ENCODE data around the gene SNX8.
A peak's percentile ranks its signal among the peaks of the same experiment; 100 is the strongest.
"Not testable (repeated sequence)": the region's sequence is repeated elsewhere in the genome, so short reads cannot be mapped to it uniquely, and the experiment has no call there.

Gene SNX8

DNA sequence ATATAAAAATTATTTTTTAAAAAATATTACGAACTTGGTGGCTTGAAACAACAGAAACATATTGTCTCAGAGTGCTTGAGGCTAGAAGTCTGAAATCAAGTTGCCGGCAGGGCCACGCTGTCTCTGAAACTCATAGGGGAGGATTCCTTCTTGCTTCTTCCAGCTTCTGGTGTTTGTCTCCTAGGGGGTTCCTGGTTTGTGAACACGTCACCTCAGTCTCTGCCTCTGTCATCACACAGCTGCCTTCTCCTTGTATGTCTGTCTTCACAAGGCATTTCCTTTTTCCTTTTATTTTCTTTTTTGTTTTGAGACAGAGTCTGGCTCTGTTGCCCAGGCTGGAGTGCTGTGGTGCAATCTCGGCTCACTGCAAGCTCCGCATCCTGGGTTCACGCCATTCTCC is 12.7 kb upstream of the SNX8 start:
- no peak for DNase-seq (ENCODE audit: low read depth)

DNA sequence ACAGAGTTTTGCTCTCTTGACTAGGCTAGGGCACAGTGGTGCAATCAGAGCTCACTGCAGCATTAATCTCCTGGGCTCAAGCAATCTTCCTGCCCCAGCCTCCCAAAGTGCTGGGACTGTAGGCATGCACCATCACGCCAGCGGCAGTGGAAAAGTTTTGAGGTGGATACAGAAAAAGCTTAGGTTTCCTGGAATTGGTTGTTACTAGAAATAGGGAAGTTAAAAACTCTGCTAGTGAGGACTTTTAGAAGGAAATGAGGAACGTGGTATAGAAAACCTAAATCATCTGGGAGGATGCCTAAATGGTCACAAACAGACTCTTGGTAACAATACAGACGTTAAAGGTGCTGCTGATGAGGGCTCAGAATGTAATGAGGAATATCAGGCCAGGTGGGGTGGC is 10.9 kb upstream of the SNX8 start:
- no peak for DNase-seq (ENCODE audit: low read depth)

DNA sequence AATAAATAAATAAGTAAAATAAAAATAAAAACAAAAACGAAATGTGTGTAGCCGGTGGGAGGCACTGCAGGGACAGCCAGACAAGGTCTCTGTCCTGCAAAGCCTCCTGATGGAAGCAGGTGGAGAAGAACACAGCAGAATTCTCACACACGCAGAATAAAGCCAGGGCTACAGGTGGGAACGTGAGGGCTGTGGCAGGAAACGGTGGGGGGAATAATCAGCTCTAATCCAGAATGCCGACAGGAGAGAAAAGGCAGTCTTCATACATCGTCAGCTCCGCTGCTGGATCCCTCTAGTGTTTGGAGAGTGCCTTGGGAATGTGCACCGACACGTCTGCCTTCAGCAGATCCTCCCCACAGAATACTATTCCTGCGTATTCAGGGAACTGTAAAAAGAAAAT is 6.8 kb upstream of the SNX8 start:
- DNase-seq (ENCODE audit: low read depth): no peak

- no peak for DNase-seq (ENCODE audit: low read depth)
Measured at GRCh38 chr7:2317556-2318293, 3.5 kb upstream of the SNX8 start.

DNA sequence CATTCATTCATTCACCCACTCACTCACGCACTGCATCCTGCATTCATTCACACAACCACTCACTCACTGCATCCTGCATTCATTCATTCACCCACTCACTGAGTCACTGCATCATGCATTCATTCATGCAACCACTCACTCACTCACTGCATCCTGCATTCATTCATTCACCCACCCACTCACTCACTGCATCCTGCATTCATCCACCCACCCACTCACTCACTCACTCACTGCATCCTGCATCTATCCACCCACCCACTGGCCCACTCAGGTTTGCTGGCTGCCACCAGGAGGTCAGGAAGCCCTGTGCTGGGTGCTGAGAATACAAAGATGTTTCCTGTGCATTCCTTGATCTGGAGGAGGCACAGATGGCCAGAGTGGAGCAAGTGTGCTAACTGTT is 2.3 kb upstream of the SNX8 start:
- DNase-seq (ENCODE audit: low read depth): no peak

DNA sequence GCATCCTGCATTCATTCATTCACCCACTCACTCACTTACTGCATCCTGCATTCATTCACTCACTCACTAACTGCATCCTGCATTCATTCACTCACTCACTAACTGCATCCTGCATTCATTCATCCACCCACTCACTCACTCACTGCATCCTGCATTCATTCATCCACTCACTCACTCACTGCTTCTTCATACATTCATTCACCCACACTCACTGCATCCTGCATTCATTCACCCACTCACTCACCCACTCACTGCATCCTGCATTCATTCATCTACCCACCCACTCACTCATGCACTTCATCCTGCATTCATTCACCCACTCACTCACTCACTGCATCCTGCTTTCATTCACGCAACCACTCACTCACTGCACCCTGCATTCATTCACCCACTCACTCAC is 1.5 kb upstream of the SNX8 start:
- no peak for DNase-seq (ENCODE audit: low read depth)

GRCh38 chr7:2314956-2315530 is 802 bp upstream of the SNX8 start:
- DNase-seq (ENCODE audit: low read depth): not testable (repeated sequence)

GRCh38 chr7:2313450-2314208 is 612 bp downstream of the SNX8 start:
- no peak for DNase-seq (ENCODE audit: low read depth)

- DNase-seq (ENCODE audit: low read depth): no peak
Measured at GRCh38 chr7:2312267-2312929, 1.8 kb downstream of the SNX8 start.

GRCh38 chr7:2309889-2310331 is 4.3 kb downstream of the SNX8 start:
- DNase-seq (ENCODE audit: low read depth): no peak

DNA sequence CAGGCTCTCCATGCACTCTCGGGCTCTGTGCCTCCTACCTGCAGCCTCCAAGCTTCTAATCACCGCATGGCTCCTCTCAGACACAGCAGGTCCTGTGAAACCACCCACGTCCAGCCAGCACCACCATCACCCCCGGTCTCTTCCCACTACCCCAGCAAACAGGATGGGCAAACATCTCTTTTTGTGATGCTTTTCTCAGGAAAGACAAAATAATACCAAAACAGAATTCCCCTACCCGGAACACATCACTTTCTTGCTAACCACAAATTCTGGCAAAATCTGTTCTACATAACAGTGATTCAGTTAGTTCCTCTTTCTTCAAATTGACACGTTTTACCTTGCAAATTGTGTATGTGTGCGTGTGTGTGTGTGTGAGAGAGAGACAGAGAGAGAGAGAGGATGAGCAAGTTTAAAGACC is 6.5 kb downstream of the SNX8 start:
- no peak for DNase-seq (ENCODE audit: low read depth)

DNA sequence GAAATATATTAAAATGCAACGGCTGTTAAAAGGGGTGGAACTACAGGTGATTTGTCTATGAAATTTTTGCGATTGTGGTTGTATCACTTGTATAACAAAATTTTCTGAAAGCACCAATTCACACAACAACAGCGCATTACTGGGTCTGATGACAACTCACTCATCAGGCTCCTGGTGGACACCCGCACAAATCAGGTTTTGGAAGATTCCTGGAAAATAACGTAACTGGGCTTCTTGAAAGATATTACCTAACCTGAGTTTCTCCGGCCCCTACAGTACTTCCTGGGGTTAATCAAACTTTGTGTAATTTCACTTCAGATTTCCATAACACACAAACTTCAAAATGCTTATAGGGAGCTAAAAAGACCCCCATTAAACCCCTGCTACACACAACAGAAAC is 7.6 kb downstream of the SNX8 start:
- no peak for DNase-seq (ENCODE audit: low read depth)

- DNase-seq (ENCODE audit: low read depth): not testable (repeated sequence)
Measured at GRCh38 chr7:2305258-2305657, 9.0 kb downstream of the SNX8 start.

DNA sequence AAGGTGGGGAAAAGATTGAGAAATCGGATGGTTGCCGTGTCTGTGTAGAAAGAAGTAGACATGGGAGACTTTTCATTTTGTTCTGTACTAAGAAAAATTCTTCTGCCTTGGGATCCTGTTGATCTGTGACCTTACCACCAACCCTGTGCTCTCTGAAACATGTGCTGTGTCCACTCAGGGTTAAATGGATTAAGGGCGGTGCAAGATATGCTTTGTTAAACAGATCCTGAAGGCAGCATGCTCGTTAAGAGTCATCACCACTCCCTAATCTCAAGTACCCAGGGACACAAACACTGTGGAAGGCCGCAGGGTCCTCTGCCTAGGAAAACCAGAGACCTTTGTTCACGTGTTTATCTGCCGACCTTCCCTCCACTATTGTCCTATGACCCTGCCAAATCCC is 10.7 kb downstream of the SNX8 start:
- not testable (repeated sequence) for DNase-seq (ENCODE audit: low read depth)

- not testable (repeated sequence) for DNase-seq (ENCODE audit: low read depth)
Measured at GRCh38 chr7:2302743-2303397, 11.4 kb downstream of the SNX8 start.

DNA sequence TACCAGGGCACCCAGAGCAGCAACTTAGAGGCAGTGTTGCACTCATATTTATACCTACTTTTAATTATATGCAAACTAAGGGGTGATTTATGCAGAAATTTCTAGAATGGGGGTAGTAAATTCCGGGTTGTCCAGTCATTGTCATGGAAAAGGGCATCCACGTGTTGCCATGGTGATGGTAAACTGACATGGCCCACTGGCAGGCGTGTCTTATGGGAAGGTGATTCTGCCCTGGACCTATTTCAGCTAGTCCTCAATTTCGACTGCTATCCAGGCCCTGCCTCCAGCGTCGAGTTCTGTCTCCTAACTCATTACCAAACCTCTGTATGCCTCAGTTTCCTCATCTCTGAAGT is 12.8 kb downstream of the SNX8 start:
- DNase-seq (ENCODE audit: low read depth): no peak

- DNase-seq (ENCODE audit: low read depth): no peak
Measured at GRCh38 chr7:2299870-2300512, 14.2 kb downstream of the SNX8 start.

- peak; percentile 12 for DNase-seq (ENCODE audit: low read depth)
Measured at GRCh38 chr7:2299131-2299829, 15.0 kb downstream of the SNX8 start.

DNA sequence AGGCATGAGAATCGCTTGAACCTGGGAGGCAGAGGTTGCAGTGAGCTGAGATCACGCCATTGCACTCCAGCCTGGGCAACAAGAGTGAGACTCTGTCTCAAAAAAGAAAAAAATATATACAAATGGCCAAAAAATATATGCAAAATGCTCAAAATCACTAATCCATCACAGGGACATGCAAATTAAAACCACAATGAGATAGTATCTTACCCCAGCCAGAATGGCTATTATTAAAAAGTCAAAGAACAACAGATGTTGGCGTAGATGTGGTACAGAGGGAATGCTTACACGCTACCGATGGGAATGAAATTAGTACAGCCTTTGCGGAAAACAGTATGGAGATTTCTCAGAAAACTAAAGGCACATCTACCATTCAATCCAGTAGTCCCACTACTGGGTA is 17.4 kb downstream of the SNX8 start:
- DNase-seq (ENCODE audit: low read depth): no peak

DNA sequence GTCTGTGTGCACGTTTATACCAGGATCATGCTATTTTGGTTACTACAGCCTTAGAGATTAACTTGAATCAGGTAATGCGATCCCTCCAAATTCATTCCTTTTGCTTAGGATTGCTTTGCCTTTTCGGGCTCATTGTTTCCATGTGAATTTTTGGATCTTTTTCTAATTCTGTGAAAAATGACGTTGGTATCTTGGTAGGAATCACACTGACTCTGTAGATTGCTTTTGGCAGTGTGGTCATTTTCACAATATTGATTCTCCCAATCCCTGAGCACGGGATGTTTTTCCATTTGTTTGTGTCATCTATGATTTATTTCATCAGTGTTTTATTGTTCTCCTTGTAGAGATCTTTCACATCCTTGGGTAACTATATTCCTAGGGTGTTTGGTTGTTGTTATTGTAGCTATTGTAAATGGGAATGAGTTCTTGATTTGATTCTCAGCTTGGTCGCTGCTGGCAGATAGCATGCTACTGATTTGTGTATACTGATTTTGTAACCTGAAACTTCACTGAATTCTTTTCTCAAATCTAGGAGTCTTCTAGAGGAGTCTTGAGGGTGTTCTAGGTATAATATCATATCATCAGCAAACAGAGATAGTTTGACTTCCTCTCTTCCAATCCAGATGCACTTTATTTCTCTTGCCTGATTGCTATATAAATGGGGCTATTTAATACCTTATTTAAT is 18.2 kb downstream of the SNX8 start:
- no peak for DNase-seq (ENCODE audit: low read depth)

DNA sequence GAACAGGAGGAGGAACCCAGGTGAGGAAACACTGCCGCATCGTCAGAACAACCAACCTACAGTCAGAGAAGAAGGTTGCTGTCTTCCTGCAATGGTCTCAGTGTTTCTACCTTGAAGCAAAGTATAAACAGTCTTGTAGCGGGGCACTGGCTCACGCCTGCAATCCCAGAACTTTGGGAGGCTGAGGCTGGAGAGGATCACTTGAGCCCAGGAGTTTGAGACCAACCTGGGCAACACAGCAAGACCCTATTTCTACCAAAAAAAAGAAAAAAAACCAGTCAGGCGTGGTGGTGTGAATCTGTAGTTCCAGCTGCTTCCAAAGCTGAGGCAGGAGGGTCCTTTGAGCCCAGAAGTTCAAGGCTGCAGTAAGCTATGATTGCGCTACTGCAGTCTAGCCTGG is 23.4 kb downstream of the SNX8 start:
- DNase-seq (ENCODE audit: low read depth): no peak

Measured in activated T-cell treated with anti-CD3 and anti-CD28 coated beads for 48 hours (primary cell).